Astrocyte of the spinal cord (primary cell): ENCODE results near the gene PRPF6.

Source experiments
- DNase-seq: peaks from one replicate; pipeline ENCODE4 v3.0.0; 2011; ENCODE audit warnings: low read depth, low spot score
- H3K4me3 ChIP-seq: 2 replicates; pipeline ENCODE4 v1.5.1; 2011; ENCODE audit warnings: low read depth, mild to moderate bottlenecking, low read length, moderate library complexity
- in situ Hi-C: cut with HindIII; loops from 2 replicates; pipeline ENCODE4 v1.10.0; 2017; ENCODE audit warnings: low sequenced_read_pairs
- TF ChIP-seq, protein P1 (sequence below): IDR thresholded peaks from 2 replicates; pipeline ENCODE4 v1.5.1; 2012; ENCODE audit warnings: low read depth, mild to moderate bottlenecking, low read length, inconsistent platforms

Gene PRPF6

DNA sequence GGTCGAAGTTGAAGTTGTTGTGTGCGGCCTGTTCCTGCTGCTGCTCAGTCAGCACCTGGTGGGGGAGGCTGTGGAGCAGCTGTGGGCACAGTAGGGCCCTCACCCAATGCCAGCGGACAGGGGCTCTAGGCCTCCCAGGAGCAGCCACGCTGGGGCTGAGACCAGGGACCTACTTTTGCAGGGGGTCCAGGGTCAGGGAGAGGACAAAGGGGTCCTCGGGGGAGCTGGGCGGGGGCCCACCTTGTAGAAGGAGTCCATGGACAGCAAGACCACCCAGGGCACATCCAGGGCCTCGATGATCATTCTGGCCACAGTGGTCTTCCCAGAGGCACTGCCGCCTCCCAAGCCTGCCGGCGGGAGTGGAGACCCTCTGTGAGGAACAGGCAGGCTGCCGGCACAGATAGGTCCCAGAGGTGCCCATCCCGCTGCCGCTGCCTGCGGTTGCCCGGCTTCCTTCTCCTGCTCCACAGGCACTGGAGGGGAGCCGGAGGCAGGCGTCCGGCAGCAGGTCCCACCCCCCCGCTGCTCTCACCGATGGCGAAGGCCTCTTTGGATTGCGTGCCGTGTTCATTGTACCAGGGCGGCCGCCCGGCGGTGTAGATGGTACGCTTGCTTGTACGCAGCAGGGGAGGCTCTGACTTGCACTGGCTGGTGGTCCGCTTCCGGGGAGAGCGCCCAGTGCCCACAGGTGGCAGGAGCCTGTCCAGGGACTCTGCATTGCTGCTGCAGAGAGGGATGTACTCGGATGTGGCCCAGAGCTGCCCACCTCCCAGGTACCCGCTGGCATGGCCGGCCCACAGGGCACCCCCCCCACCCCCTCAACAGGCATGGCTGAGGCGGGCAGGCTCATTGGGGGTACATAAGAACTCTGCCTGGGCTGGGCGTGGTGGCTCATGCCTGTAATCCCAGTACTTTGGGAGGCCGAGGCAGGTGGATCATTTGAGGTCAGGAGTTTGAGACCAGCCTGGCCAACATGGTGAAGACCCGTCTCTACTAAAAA lies 34.7 kb upstream of the PRPF6 start:
- TF ChIP-seq, protein P1, sequence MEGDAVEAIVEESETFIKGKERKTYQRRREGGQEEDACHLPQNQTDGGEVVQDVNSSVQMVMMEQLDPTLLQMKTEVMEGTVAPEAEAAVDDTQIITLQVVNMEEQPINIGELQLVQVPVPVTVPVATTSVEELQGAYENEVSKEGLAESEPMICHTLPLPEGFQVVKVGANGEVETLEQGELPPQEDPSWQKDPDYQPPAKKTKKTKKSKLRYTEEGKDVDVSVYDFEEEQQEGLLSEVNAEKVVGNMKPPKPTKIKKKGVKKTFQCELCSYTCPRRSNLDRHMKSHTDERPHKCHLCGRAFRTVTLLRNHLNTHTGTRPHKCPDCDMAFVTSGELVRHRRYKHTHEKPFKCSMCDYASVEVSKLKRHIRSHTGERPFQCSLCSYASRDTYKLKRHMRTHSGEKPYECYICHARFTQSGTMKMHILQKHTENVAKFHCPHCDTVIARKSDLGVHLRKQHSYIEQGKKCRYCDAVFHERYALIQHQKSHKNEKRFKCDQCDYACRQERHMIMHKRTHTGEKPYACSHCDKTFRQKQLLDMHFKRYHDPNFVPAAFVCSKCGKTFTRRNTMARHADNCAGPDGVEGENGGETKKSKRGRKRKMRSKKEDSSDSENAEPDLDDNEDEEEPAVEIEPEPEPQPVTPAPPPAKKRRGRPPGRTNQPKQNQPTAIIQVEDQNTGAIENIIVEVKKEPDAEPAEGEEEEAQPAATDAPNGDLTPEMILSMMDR: no peak
- no peak overlapping the region for H3K4me3 ChIP-seq
- in situ Hi-C loops: no loop called here
- no peak for DNase-seq

- TF ChIP-seq, protein P1: no peak
- no peak for DNase-seq
- H3K4me3 ChIP-seq: no peak overlapping the region
- in situ Hi-C loops: no loop called here
Observed at GRCh38 chr20:63946986-63947637, 33.8 kb upstream of the PRPF6 start.

- in situ Hi-C loops: no loop called here
- no peak for DNase-seq
- TF ChIP-seq, protein P1: no peak
- H3K4me3 ChIP-seq: no peak overlapping the region
Observed at GRCh38 chr20:63947638-63948456, 33.1 kb upstream of the PRPF6 start.

DNA sequence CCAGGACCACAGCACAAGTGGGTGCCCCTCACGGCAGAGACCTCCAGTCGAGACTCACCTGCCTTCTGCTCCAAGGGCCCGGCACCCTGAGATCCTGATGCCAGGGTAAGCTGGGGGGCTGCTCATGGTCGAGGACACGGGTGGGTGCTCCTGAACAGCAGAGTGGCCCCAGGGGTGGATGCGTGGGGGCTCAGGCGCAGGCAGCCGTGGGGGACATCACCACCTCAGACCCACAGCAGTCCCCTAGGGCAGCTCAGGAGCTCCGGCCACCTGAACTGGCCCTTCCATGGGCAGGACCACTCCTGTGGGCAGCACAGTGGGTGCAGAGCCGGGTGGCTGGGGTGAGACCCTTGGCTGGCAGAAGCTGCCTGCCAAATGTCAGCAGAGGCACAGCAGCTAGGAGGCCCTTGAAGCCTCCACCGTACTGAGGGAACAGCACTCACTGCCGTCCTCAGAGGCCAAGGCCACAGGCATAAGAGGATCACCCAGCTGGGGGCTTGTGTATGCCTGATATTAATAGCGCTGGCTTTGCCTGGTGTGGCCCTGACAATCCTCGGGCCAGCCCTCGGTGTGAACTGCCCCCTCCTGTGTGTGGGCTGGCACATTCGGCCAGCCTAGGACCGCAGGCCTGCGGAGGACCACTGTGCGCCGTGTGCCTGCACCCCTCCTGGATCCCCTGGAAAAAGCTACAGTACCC lies 30.1 kb upstream of the PRPF6 start:
- in situ Hi-C loops: no loop called here
- H3K4me3 ChIP-seq: no peak overlapping the region
- no peak for DNase-seq
- TF ChIP-seq, protein P1: no peak

- DNase-seq: no peak
- TF ChIP-seq, protein P1: no peak
- H3K4me3 ChIP-seq: no peak overlapping the region
- in situ Hi-C loops: no loop called here
Observed at GRCh38 chr20:63951398-63952209, 29.3 kb upstream of the PRPF6 start.
